DMS114 treated with DMSO at 0.1 percent for 48 hours (cell line): ENCODE measurements around the gene NR2C2.
"Not testable (repeated sequence)": the region's sequence is repeated elsewhere in the genome, so short reads cannot be mapped to it uniquely, and the experiment has no call there.

Source experiments
- DNase-seq: peaks from one replicate; lab custom pipeline; 2025; ENCODE audit not compliant: unreplicated experiment; lab: John Stamatoyannopoulos, UW

NR2C2 gene

DNA sequence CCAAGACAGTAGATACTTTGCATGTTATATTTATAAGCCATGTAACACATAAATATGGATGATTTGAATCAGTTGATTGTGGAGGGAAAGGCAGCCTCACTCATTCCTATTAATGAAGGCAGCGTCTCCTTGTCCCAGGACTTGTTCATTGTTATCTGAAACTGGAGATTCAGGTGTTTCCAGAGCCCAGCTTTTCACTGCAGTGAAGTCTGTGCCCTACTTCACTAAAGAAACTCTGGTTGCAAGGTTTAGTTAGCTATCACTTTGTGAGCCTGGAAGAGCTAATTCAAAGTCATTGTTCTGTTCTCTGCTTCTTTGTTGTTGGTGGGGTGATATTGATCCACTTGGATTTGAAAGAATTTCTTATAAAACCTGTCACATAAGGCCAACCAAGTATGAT is 9.8 kb downstream of the NR2C2 start:
- no peak for DNase-seq

DNA sequence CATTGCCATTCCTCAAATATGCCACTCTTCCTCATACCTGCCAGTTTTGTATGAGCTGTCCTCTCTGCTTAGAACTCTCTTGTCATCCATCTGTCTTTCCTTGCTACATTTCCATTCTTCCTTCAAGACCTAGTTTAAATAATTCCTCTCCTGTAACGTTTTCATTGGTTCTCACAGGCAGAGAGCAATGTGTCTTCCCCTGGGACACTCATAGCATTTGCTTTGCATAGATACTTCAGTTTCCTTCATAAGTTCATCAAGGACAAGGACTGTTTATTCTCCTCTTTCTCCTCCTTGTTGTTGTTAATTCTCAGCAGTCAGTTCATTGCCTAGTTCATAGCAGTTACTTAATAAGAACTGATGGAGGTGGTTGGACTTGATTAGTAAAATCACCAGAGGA is 10.5 kb downstream of the NR2C2 start:
- no peak for DNase-seq

DNA sequence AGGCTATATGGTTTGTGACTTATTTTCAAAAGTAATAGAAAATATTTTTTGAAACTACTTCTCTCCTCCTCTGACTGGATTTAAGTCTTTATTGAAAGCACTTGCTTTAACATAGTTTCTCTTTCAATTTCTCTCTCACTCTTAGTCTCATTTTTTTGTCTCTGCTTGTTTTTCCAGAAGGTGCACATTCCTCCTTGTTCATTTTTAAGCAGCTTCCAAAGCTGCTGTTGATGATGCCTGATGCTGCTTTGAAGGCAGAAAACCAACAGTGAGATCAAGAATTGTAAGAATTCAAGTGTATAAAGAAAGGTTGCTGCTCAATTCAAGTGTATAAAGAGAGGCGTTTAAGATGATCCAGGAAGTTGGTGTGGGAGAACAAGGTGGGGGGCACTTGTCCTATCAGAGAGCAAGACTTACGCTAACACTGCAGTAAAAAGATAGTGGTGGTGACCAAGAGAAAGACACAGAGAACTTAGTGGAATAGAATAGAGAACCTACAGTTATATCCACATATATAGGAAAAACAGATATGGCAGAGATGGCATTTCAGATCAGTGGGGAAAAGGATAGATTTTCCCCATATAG is 12.1 kb downstream of the NR2C2 start:
- DNase-seq, result no peak

DNA sequence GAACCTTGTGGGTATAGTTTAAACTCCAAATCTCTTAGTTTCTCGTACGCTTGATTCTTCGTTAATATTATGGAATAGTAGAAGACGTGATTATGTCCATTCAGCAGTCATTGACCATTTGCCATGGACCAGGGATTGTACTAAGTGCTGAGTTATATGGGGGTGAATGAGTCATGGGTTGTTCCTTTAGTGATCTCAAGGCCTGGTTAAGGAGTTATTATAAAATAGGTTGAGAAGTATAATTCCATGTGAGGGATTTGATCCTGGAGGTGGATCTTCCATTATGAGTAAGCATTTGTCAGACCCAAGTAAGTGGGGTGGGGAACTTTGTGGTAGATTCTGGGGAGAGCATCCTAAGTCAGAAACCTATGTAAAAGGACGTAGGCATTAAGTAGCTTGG is 15.4 kb downstream of the NR2C2 start:
- no peak for DNase-seq

DNA sequence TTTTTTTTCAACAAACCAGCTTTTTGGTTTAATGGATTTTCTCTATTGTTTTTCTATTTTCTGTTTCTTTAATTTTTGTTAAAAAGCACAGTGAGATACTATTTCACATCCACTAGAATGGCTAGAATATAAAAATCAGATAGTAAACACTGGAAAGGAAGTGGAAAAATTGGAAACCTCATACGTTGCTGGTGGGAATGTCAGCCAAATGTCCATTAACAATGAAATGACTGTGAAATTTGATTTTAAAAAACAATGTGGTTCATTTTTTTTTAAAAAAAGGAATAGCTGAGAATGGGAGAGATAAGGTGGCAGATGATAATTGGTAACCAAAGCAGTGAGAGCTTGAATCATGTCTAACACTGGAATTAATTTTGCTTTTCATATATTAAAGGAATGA is 19.9 kb downstream of the NR2C2 start:
- no peak for DNase-seq

DNA sequence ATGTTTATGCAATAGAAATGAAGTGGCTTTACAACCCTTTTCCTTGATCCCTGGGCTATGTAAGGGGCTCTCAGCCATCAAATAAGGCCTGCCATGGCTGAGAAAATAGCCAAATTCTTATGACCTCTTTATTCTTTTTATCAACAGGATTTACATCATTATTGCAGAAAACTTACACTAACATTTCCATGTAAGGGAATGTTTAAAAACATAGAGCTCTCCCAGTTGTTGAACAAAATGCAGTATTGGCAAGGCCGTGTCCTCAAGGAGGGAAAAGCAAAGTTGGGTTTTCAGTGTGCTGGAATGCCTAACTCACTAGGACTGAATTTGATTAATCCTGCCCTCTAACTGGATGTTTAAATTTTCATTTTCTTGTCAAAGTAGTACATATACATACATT is 22.3 kb downstream of the NR2C2 start:
- DNase-seq, result no peak

DNA sequence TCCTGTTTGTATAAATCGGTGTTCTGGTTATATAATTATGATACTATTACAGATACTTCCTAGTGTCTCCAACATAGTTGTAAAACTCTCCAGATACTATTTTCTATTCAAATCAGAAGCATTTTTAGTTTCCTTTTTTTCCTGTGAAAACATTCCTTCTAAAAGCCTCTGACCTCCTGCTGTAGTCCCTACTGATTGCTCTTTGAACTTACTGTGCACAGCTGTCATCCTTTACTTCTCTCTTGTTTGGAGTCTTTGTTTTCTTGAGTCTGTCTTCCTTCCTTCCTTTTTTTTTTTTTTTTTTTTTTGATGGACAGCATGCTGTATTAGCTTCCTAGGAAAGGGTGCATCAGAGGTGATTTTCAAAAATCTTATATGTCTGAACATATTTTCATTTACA is 28.9 kb downstream of the NR2C2 start:
- no peak for DNase-seq

DNA sequence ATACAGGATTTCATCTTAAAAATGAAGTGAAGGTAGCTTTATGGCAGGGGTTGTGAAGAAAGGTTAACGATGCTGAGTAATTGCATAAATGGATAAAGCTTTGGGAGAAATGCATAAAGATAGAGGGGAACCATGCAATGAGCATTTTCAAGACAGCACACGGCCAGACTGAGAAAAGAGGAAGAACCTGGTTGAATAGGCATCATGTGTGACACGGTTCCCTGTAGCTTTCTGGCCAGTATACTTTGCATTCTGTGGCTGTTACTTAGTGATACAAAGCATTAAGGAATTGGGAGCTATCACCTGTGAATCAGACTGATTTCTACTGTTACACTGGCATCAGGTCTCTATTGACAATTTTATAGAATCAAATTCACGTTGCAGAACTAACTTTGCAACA is 33.3 kb downstream of the NR2C2 start:
- no peak for DNase-seq

DNA sequence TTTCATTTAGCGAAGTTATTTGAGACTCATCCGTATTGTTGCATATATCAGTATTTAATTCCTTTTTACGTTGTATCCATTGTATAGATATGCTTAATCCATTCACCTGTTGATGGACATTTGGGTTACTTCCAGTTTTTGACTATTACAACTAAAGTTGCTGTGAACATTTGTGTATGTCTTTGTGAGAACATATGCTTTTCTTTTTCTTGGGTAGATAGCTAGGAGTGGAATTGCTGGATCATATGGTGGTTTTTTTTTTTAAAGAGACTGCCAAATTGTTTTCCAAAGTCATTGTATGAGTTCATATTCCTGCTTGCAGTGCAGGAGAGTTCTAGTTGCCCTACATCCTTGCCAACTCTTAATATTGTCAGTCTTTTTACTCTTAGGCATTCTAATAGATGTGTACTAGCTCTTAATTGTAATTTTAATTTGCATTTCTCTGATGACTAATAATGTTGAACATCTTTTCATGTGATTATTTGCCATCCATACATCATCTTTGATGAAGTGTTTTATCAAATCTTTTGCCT is 37.3 kb downstream of the NR2C2 start:
- no peak for DNase-seq

DNA sequence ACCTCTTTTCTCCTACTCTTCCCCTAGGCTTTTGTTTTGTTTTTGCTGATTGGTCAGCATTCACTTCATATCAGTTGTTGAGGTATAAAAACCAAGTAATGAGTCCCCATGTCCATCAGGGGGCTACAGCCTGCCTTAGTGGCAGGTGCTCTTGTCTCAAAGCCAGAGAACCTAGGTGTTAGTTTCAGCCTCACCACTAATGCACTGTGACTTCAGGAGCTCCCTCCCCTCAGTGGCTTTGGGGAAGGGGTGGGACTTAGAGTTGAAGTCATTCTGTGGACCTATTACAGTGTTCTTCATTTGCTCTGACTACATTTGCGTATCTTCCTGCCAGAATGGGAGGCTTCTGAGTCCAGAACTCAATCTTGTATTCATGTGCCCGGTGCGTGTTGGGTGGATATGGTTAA is 41.6 kb downstream of the NR2C2 start:
- no peak for DNase-seq

DNA sequence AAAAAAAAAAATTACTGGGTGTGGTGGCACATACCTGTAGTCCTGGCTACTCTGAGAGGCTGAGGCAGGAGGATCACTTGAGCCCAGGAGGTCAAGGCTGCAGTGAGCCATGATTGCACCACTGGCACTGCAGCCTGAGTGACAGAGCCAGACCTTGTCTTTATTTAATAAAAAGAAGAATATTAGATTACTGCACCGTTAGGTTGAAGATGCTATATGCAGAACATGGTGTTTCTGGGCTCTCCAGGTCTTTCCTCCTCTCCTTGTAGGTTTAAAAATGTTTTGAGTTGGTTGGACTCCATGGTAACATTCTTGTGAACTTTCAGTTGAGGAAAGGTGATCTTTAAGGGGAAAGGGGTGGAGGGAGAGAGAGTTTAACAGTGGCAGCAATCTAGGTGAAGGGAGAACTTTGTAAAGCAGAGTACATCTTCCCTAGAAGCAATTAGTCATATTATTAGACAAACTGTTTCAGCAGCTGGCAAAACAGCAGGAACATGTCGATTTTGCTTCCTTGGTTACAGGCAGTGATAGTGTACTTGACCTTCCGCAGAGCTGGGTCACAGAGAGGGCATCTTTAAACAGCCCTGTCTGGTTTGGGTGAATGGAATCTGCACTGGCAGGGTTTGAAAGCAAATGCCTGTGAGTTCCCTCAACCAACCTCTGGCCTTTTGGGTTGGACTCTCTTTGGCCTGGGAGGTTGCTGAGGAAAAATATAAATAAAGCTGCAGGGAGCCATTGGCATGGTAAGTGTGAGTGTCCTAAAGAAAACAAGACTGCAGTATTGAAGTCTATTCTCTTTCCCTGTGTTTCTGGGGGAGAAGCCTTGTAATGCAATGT is 42.8 kb downstream of the NR2C2 start:
- no peak for DNase-seq

DNA sequence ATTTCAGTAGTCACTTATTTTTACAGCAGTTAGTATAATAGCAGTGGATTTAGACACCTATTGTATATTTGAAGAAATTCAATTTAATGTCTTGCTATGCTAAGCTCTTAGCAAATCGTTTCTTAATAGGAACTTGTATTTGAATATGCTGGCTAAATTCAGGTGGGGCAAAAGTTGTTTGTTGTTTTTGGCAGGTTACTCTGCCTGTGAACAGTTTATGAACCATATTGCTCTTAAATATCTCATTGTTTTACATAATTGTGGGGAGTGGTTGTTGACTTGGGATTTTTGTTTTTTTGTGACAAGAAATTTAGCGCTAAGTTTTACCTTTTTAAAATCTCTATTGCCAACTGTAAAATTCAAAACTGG is 43.4 kb downstream of the NR2C2 start:
- DNase-seq, result no peak

DNA sequence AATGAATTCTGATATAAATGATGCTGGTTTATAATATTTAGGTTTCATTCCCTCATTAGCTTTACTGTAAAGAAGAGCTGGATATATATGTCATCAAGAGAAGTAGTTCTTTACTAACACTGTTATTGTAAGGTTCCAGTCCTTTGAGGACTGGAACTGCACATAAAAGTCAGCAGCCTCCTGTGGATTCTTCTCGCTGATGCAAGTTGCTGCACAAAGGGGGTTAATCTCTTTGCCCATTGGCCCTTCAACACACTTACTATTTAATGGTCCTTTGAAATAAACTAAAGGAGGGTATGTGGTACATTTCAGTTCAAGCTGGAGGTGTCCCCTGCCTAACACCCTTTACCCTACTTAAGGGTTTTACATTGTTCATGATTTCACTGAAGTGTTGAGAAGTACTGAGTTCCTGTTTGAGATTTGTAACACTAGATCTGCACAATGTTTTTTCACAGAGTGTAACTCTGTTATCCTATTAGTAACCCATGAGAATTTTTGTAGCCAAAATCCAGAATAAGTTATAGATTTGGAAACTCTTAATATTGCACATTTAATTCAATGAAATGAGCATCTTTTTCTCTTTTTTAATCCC is 43.9 kb downstream of the NR2C2 start:
- no peak for DNase-seq

DNA sequence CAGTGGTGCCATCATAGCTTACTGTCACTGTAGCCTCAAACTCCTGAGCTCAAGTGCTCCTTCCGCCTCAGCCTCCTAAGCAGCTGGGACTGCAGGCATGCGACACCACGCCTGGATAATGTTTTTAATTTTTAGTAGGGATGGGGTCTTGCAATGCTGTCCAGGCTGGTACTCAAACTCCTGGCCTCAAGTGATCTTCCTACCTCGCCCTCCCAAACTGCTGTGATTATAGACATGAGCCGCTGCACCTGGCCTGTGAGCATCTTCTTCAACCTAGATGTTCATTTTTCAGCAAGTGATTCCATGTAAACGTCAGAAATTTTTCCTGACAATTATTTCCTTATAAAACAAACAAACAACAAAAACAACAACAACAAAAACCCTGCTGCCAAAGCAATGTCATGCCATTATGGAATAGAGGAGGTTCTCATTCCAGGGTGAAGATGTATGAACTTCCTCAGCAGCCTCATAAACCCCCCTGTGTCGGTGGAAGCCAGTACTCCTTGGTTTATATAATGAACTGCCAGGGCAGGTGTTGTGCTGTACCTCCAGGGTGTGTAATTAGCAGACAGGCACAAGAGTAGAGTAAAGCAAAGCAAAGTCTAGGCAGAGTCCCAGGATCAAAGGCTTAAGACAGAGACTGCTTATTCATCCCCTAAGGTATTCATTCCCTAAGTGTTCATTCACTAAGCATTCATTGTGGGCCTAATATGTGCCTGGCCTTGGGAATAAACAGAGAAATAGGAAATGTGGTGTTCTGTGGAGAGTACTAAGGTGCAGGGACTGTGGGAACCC is 44.6 kb downstream of the NR2C2 start:
- no peak for DNase-seq

DNA sequence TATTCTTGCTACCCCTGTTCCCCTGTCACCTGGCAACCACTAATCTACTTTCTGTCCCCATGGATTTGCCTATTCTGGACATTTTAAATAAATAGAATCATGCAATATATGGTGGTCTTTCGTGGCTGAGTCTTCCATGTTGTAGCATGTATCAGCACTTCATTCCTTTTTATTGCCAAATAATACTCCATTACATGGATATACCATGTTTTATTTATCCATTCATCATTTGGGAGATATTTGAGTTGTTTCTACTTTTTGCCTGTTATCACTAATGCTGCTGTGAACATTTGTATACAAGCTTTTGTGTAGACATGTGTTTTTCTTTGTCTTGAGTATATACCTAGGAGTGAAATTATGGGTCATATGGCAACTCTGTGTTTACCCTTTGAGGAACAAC is 50.6 kb downstream of the NR2C2 start:
- DNase-seq, result no peak

DNA sequence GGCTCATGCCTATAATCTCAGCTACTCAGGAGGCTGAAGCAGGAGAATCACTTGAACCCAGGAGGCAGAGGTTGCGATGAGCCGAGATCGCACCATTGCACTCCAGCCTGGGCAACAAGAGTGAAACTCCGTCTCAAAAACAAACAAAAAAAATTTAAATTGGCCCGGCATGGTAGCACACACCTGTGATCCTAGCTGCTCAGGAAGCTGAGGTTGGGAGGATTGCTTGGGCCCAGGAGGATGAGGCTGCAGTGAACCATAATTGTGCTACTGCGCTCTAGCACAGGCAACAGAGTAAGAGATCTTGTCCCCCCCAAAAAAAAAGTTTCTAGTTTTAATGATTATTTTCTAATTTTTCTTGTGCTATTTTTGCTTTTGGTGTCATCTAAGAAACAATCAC is 51.8 kb downstream of the NR2C2 start:
- not testable (repeated sequence) for DNase-seq

DNA sequence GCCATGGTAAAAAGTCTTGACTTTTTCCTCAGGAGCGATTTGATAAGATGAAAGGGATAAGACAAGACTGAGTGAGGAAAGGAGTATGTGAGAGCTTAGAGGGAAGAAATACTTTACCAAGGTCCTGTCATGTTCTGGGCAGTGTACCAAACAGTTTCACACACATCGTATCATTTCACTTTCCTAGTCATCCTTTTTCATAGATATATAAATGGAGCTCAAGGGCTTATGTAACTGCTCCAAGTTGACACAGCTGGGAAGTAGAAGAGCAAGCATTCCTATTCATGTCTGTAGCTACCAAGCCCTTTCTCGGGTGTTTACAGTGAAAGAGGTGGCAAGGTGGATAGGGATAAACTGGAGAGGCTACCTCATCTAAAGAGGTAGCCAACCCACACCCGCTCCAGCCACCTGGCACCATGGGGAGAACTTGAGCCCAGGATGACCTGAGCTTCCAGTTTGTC is 60.3 kb downstream of the NR2C2 start:
- DNase-seq, result no peak

DNA sequence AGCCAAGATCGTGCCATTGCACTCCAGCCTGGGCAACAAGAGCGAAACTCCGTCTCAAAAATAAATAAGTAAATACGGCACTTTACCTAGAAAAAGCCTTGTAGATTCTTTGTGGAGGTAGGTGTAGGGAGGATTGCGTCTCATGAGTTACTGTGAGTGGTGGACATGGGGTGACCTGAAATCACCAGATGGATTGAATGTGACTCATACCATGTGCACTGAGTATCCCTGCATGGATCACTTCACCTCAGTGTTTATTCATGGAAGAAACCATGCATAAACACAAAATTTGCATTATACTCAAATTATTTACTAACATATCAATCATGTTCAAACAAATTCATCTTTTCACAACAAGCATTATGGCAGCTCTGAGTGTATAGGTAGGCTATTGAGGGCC is 61.8 kb downstream of the NR2C2 start:
- no peak for DNase-seq

DNA sequence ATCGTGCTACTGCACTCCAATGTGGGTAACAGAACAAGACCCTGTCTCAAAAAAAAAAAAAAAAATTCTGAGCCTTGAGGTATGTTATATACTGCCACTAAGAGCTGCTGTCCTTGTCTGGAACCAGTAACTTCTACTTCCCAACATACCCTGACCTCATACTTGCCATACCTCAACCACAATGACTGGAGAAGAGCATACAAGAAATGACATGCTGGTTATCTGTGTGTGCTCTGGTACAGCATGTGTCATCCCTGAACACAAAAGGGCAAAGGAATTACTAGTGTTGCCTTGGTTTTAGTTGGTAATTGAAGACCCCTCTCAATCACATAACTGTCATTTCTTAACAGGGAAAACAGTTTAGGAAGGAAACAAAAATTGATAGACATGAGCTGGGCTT is 63.3 kb downstream of the NR2C2 start:
- DNase-seq, result no peak

DNA sequence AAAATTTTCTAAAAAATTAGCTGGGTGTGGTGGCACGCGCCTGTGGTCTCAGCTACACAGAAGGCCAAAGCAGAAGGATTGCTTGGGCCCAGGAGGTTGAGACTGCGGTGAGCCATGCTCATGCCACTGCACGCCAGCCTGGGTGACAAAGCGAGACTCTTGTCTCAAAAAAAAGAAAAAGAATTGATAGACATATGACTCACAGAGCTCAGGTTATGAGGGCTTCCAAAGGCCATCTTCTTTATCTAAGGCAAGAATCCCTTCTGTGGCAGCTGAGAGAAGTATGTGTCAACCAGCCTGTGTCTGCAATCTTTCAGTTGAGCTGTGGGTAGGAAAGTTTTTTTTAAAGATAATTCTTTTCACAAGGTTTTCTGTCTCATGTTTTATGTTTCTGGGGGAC is 63.8 kb downstream of the NR2C2 start:
- DNase-seq, result no peak

DNA sequence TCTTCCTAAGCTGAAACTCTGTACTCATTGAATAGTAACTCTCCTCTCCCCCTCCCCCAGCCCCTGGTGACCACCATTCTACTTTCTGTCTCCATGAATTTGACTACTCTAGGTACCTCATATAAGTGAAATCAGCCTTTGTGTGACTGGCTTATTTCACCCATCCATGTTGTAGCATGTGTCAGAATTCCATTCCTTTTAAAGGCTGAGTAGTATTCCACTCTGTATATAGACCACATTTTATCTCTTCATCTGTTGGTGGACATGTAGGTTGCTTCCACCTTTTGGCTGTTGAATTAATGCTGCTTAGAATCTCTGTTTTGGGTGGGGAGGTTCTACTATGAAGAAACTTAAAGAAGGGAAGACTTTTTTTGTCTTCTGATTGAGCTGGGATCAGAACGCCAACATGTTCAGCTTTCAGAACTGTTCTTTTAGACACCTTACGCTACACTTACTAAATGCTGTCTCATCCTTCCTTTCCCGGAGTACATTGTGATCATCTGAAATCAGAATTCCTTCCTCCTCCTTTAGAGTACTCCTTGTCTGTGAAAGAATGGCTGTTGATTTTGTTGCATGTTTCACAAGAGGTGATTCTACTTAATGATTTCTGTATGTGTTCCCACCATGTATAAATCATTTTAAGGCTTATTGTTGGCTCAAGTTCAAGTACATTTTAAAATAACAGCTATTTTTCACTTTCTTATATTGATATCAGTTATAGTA is 67.4 kb downstream of the NR2C2 start:
- DNase-seq, result no peak
